ENCODE measurements around the gene GCK. TPM values are rescaled to one million over a fixed set of nuclear protein-coding genes. Genes with fewer than 3 reads are reported as not detected.
A peak's percentile ranks its signal among the peaks of the same experiment; 100 is the strongest.

Gene GCK
- total and polyA plus RNA-seq, 2 of the 13 experiments (the other 11 are each of a cell fraction or from before 2014, with no cell fraction given): not detected

DNA sequence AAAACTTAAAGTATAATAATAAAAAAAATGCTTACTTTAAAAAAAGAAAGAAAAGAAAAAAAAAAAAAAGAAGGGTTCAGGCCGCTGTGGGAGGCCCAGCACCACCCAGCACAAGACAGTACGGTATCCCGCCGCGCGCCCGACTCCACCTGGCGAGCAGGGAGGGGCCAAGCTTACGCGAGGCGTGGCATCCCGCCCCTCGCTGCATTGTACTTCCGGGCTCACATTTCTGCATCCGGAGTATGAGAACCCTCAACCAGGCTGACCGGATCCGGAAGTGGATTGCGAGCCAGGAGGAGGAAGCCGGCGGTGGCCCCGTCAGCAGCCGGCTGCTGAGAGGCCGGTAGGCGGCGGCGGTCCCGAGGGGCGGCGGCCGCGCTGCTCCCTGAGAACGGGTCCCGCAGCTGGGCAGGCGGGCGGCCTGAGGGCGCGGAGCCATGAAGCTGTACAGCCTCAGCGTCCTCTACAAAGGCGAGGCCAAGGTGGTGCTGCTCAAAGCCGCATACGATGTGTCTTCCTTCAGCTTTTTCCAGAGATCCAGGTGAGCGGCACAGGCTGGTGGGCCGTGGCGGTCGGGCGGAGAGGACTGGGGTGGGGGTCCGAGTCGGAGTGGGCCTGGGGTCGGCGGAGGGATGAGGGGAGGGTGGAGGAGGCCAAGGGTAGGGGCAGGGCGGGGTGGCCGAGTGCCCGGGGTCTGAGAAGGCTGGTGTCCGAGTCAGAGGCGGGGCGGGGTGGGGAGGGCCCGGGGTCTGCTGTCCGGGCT is 11.6 kb upstream of the GCK start, which contains the start of gene YKT6 (continued):
- TF ChIP-seq ZNF3 (CRISPR knock-in tag; IDR thresholded peaks at IDR 0.05) (no peak), NFRKB (IDR thresholded peaks at IDR 0.05) (no peak), FOXC1 (CRISPR knock-in tag; IDR thresholded peaks at IDR 0.05; ENCODE audit: borderline replicate concordance) (0 out of 2 replicates have a peak, but pooled peaks have one; percentile 30), POLR2AphosphoS5 (IDR thresholded peaks at IDR 0.05; ENCODE audit: low read depth, low read length) (peak; percentile 74), ZNF746 (CRISPR knock-in tag; IDR thresholded peaks at IDR 0.05) (no peak), KLF13 (CRISPR knock-in tag; IDR thresholded peaks at IDR 0.05) (no peak), NR2F2 (IDR thresholded peaks at IDR 0.05; ENCODE audit: borderline replicate concordance, low read depth) (no peak), YY1 (IDR thresholded peaks at IDR 0.05; ENCODE audit: insufficient read depth, insufficient replicate concordance, low read depth, low read length) (peak; percentile 66), ZNF460 (CRISPR knock-in tag; IDR thresholded peaks at IDR 0.05; ENCODE audit: borderline replicate concordance) (no peak), ZC3H4 (CRISPR knock-in tag; IDR thresholded peaks at IDR 0.05; ENCODE audit: borderline replicate concordance) (no peak), ASH2L (IDR thresholded peaks at IDR 0.05; ENCODE audit: insufficient read length, low read depth, low read length) (peak; percentile 61), ZNF562 (CRISPR knock-in tag; IDR thresholded peaks at IDR 0.05; ENCODE audit: borderline replicate concordance) (no peak), MTF1 (CRISPR knock-in tag; IDR thresholded peaks at IDR 0.05) (no peak), RXRB (CRISPR knock-in tag; IDR thresholded peaks at IDR 0.05; ENCODE audit: borderline replicate concordance) (peak; percentile 52; the same call in 1 of the 2 replicates), FOXO1 (CRISPR knock-in tag; IDR thresholded peaks at IDR 0.05) (peak; percentile 42; the same call in 1 of the 2 replicates), SCMH1 (CRISPR knock-in tag; IDR thresholded peaks at IDR 0.05; ENCODE audit: borderline replicate concordance) (no peak), FOXJ3 (CRISPR knock-in tag; IDR thresholded peaks at IDR 0.05; ENCODE audit: borderline replicate concordance) (no peak), RELA (CRISPR knock-in tag; IDR thresholded peaks at IDR 0.05) (no peak), ZNF850 (CRISPR knock-in tag; conservative IDR thresholded peaks at IDR 0.05) (no peak)
- TF ChIP-seq, protein P1, sequence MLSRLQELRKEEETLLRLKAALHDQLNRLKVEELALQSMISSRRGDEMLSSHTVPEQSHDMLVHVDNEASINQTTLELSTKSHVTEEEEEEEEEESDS (CRISPR knock-in tag; IDR thresholded peaks at IDR 0.05; ENCODE audit: borderline replicate concordance): no peak
- TF ChIP-seq, protein P2, sequence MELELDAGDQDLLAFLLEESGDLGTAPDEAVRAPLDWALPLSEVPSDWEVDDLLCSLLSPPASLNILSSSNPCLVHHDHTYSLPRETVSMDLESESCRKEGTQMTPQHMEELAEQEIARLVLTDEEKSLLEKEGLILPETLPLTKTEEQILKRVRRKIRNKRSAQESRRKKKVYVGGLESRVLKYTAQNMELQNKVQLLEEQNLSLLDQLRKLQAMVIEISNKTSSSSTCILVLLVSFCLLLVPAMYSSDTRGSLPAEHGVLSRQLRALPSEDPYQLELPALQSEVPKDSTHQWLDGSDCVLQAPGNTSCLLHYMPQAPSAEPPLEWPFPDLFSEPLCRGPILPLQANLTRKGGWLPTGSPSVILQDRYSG (CRISPR knock-in tag; IDR thresholded peaks at IDR 0.05): no peak
- TF ChIP-seq, protein P3, sequence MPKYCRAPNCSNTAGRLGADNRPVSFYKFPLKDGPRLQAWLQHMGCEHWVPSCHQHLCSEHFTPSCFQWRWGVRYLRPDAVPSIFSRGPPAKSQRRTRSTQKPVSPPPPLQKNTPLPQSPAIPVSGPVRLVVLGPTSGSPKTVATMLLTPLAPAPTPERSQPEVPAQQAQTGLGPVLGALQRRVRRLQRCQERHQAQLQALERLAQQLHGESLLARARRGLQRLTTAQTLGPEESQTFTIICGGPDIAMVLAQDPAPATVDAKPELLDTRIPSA (CRISPR knock-in tag; IDR thresholded peaks at IDR 0.05; ENCODE audit: borderline replicate concordance): 0 out of 2 replicates have a peak, but pooled peaks have one; percentile 47
- TF ChIP-seq, protein P4, sequence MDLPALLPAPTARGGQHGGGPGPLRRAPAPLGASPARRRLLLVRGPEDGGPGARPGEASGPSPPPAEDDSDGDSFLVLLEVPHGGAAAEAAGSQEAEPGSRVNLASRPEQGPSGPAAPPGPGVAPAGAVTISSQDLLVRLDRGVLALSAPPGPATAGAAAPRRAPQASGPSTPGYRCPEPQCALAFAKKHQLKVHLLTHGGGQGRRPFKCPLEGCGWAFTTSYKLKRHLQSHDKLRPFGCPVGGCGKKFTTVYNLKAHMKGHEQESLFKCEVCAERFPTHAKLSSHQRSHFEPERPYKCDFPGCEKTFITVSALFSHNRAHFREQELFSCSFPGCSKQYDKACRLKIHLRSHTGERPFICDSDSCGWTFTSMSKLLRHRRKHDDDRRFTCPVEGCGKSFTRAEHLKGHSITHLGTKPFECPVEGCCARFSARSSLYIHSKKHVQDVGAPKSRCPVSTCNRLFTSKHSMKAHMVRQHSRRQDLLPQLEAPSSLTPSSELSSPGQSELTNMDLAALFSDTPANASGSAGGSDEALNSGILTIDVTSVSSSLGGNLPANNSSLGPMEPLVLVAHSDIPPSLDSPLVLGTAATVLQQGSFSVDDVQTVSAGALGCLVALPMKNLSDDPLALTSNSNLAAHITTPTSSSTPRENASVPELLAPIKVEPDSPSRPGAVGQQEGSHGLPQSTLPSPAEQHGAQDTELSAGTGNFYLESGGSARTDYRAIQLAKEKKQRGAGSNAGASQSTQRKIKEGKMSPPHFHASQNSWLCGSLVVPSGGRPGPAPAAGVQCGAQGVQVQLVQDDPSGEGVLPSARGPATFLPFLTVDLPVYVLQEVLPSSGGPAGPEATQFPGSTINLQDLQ (CRISPR knock-in tag; IDR thresholded peaks at IDR 0.05): no peak
- TF ChIP-seq, protein P5, sequence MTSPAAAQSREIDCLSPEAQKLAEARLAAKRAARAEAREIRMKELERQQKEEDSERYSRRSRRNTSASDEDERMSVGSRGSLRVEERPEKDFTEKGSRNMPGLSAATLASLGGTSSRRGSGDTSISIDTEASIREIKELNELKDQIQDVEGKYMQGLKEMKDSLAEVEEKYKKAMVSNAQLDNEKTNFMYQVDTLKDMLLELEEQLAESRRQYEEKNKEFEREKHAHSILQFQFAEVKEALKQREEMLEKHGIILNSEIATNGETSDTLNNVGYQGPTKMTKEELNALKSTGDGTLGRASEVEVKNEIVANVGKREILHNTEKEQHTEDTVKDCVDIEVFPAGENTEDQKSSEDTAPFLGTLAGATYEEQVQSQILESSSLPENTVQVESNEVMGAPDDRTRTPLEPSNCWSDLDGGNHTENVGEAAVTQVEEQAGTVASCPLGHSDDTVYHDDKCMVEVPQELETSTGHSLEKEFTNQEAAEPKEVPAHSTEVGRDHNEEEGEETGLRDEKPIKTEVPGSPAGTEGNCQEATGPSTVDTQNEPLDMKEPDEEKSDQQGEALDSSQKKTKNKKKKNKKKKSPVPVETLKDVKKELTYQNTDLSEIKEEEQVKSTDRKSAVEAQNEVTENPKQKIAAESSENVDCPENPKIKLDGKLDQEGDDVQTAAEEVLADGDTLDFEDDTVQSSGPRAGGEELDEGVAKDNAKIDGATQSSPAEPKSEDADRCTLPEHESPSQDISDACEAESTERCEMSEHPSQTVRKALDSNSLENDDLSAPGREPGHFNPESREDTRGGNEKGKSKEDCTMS (CRISPR knock-in tag; conservative IDR thresholded peaks at IDR 0.05): no peak

Measured in HepG2 (cell line).